HEK293 (cell line): Measurements from ENCODE around the gene ABHD14A.
A peak's percentile ranks its signal among the peaks of the same experiment; 100 is the strongest.

Experiments
- KLF7 ChIP-seq: fragments of 450-650 bp; formaldehyde crosslinking; IDR thresholded peaks from 2 replicates; pipeline ENCODE4 v1.5.1; 2016; ENCODE audit warnings: missing biosample characterization, missing genetic modification characterization, borderline replicate concordance
- SALL2 ChIP-seq: fragments of 450-650 bp; formaldehyde crosslinking; IDR thresholded peaks from 2 replicates; pipeline ENCODE4 v1.5.0; 2017; ENCODE audit warnings: missing biosample characterization, mild to moderate bottlenecking, missing genetic modification characterization, borderline replicate concordance
- ZEB2 ChIP-seq: fragments of 450-650 bp; formaldehyde crosslinking; IDR thresholded peaks from 2 replicates; pipeline ENCODE4 v1.5.1; 2016; ENCODE audit warnings: missing biosample characterization, missing genetic modification characterization
- ZNF211 ChIP-seq: fragments of 450-650 bp; formaldehyde crosslinking; IDR thresholded peaks from 2 replicates; pipeline ENCODE4 v1.5.1; 2016; ENCODE audit warnings: low read depth, missing biosample characterization, missing genetic modification characterization
- ZNF24 ChIP-seq: fragments of 450-650 bp; formaldehyde crosslinking; IDR thresholded peaks from 2 replicates; pipeline ENCODE4 v1.5.1; 2016; ENCODE audit warnings: missing biosample characterization, missing genetic modification characterization
- ZNF324 ChIP-seq: fragments of 450-650 bp; formaldehyde crosslinking; IDR thresholded peaks from 2 replicates; pipeline ENCODE4 v1.5.1; 2016; ENCODE audit warnings: missing biosample characterization, missing genetic modification characterization
- ZNF341 ChIP-seq: fragments of 450-650 bp; formaldehyde crosslinking; IDR thresholded peaks from 2 replicates; pipeline ENCODE4; 2016; ENCODE audit warnings: low read depth, missing biosample characterization, missing genetic modification characterization
- ZNF416 ChIP-seq: fragments of 450-650 bp; formaldehyde crosslinking; IDR thresholded peaks from 2 replicates; pipeline ENCODE4 v1.5.1; 2016; ENCODE audit warnings: missing biosample characterization, missing genetic modification characterization
- ZNF473 ChIP-seq: fragments of 450-650 bp; formaldehyde crosslinking; IDR thresholded peaks from 2 replicates; pipeline ENCODE4 v1.5.1; 2017; ENCODE audit warnings: missing biosample characterization, missing genetic modification characterization
- ZNF501 ChIP-seq: fragments of 450-650 bp; formaldehyde crosslinking; IDR thresholded peaks from 2 replicates; pipeline ENCODE4 v1.5.1; 2016; ENCODE audit warnings: missing biosample characterization, missing genetic modification characterization
- ZNF623 ChIP-seq: fragments of 450-650 bp; formaldehyde crosslinking; IDR thresholded peaks from 2 replicates; pipeline ENCODE4 v1.5.1; 2016; ENCODE audit warnings: missing biosample characterization, missing genetic modification characterization
- ZNF707 ChIP-seq: fragments of 450-650 bp; formaldehyde crosslinking; IDR thresholded peaks from 2 replicates; pipeline ENCODE4 v1.5.1; 2016; ENCODE audit warnings: missing biosample characterization, missing genetic modification characterization
- ZNF747 ChIP-seq: fragments of 450-650 bp; formaldehyde crosslinking; IDR thresholded peaks from 2 replicates; pipeline ENCODE4 v1.5.1; 2016; ENCODE audit warnings: missing biosample characterization, missing genetic modification characterization
- TF ChIP-seq, protein P1 (sequence below): fragments of 450-650 bp; formaldehyde crosslinking; IDR thresholded peaks from 2 replicates; pipeline ENCODE4 v1.5.1; 2016; ENCODE audit warnings: missing biosample characterization, missing genetic modification characterization, low read depth
- TF ChIP-seq, protein P2 (sequence below): fragments of 450-650 bp; formaldehyde crosslinking; IDR thresholded peaks from 2 replicates; pipeline ENCODE4 v1.5.1; 2016; ENCODE audit warnings: missing biosample characterization, missing genetic modification characterization, borderline replicate concordance
- TF ChIP-seq, protein P3 (sequence below): fragments of 450-650 bp; formaldehyde crosslinking; IDR thresholded peaks from 2 replicates; pipeline ENCODE4 v1.5.1; 2017; ENCODE audit warnings: missing biosample characterization, missing genetic modification characterization
- TF ChIP-seq, protein P4 (sequence below): fragments of 450-650 bp; formaldehyde crosslinking; IDR thresholded peaks from 2 replicates; pipeline ENCODE4 v1.5.1; 2016; ENCODE audit warnings: missing biosample characterization, missing genetic modification characterization
- TF ChIP-seq, protein P5 (sequence below): fragments of 450-650 bp; formaldehyde crosslinking; IDR thresholded peaks from 2 replicates; pipeline ENCODE4 v1.5.1; 2016; ENCODE audit warnings: missing biosample characterization, missing genetic modification characterization
- TF ChIP-seq, protein P6 (sequence below): fragments of 450-650 bp; formaldehyde crosslinking; IDR thresholded peaks from 2 replicates; pipeline ENCODE4 v1.5.1; 2016; ENCODE audit warnings: missing biosample characterization, missing genetic modification characterization
- TF ChIP-seq, protein P7 (sequence below): fragments of 450-650 bp; formaldehyde crosslinking; IDR thresholded peaks from 2 replicates; pipeline ENCODE4 v1.5.1; 2016; ENCODE audit warnings: missing biosample characterization, missing genetic modification characterization
- TF ChIP-seq, protein P8 (sequence below): fragments of 450-650 bp; IDR thresholded peaks from 2 replicates; pipeline ENCODE4 v1.5.1; 2018; ENCODE audit warnings: missing biosample characterization, missing genetic modification characterization

ABHD14A gene

DNA sequence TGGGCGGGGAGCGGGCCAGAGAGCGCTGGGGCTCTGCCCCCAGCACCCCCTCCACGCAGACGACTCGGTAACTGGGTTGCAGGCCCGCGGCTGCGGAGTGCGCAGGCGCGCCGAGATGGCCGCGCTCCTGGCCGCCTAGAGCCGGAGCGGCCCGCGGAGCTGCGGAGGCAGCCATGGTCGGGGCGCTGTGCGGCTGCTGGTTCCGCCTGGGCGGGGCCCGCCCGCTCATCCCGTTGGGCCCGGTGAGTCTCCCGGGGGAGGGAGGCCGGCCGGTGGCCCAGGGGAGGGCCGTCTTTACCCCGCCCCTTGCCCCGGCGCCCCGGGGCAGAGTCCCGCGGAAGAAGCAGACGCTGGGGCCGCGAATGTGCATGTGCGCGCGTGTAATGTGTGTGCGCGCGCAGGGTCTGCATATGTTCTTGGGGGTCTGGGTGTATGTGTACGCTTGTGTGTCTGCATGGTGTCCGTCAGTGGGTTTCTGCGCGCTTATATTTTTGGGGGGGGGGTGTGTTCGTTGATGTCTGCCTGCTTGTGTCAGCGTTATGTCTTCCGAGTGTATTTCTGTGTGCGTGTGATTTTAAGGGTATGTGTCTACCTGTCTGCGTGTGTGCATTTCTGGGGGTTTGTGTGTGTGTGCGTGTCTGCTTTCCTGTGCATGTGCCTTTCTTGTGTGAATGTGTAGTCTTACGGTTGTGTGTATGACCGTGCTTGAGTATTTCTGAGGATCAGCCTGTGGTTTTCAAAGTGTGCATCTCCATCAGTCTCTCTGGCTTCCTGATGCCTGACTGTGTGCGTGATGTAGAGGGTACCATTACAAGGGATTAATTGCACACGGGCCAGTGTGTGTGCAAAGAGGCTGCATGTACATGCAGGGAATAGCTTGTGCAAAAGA is at the start of gene ABHD14A (continued):
- TF ChIP-seq, protein P1, sequence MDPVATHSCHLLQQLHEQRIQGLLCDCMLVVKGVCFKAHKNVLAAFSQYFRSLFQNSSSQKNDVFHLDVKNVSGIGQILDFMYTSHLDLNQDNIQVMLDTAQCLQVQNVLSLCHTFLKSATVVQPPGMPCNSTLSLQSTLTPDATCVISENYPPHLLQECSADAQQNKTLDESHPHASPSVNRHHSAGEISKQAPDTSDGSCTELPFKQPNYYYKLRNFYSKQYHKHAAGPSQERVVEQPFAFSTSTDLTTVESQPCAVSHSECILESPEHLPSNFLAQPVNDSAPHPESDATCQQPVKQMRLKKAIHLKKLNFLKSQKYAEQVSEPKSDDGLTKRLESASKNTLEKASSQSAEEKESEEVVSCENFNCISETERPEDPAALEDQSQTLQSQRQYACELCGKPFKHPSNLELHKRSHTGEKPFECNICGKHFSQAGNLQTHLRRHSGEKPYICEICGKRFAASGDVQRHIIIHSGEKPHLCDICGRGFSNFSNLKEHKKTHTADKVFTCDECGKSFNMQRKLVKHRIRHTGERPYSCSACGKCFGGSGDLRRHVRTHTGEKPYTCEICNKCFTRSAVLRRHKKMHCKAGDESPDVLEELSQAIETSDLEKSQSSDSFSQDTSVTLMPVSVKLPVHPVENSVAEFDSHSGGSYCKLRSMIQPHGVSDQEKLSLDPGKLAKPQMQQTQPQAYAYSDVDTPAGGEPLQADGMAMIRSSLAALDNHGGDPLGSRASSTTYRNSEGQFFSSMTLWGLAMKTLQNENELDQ (tag by site-specific recombination) = no peak
- no peak for TF ChIP-seq ZNF473 (tag by site-specific recombination)
- no peak for TF ChIP-seq ZNF324
- TF ChIP-seq ZNF501 (tag by site-specific recombination) = no peak
- TF ChIP-seq ZNF24 (tag by site-specific recombination) = no peak
- TF ChIP-seq SALL2 (tag by site-specific recombination) = no peak
- no peak; the same call in 1 of the 2 replicates for TF ChIP-seq KLF7 (tag by site-specific recombination)
- TF ChIP-seq ZNF211 = no peak
- TF ChIP-seq, protein P2, sequence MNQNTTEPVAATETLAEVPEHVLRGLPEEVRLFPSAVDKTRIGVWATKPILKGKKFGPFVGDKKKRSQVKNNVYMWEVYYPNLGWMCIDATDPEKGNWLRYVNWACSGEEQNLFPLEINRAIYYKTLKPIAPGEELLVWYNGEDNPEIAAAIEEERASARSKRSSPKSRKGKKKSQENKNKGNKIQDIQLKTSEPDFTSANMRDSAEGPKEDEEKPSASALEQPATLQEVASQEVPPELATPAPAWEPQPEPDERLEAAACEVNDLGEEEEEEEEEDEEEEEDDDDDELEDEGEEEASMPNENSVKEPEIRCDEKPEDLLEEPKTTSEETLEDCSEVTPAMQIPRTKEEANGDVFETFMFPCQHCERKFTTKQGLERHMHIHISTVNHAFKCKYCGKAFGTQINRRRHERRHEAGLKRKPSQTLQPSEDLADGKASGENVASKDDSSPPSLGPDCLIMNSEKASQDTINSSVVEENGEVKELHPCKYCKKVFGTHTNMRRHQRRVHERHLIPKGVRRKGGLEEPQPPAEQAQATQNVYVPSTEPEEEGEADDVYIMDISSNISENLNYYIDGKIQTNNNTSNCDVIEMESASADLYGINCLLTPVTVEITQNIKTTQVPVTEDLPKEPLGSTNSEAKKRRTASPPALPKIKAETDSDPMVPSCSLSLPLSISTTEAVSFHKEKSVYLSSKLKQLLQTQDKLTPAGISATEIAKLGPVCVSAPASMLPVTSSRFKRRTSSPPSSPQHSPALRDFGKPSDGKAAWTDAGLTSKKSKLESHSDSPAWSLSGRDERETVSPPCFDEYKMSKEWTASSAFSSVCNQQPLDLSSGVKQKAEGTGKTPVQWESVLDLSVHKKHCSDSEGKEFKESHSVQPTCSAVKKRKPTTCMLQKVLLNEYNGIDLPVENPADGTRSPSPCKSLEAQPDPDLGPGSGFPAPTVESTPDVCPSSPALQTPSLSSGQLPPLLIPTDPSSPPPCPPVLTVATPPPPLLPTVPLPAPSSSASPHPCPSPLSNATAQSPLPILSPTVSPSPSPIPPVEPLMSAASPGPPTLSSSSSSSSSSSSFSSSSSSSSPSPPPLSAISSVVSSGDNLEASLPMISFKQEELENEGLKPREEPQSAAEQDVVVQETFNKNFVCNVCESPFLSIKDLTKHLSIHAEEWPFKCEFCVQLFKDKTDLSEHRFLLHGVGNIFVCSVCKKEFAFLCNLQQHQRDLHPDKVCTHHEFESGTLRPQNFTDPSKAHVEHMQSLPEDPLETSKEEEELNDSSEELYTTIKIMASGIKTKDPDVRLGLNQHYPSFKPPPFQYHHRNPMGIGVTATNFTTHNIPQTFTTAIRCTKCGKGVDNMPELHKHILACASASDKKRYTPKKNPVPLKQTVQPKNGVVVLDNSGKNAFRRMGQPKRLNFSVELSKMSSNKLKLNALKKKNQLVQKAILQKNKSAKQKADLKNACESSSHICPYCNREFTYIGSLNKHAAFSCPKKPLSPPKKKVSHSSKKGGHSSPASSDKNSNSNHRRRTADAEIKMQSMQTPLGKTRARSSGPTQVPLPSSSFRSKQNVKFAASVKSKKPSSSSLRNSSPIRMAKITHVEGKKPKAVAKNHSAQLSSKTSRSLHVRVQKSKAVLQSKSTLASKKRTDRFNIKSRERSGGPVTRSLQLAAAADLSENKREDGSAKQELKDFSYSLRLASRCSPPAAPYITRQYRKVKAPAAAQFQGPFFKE (tag by site-specific recombination) = no peak
- TF ChIP-seq, protein P3, sequence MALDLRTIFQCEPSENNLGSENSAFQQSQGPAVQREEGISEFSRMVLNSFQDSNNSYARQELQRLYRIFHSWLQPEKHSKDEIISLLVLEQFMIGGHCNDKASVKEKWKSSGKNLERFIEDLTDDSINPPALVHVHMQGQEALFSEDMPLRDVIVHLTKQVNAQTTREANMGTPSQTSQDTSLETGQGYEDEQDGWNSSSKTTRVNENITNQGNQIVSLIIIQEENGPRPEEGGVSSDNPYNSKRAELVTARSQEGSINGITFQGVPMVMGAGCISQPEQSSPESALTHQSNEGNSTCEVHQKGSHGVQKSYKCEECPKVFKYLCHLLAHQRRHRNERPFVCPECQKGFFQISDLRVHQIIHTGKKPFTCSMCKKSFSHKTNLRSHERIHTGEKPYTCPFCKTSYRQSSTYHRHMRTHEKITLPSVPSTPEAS (tag by site-specific recombination) = peak; percentile 76
- no peak for TF ChIP-seq ZNF747 (tag by site-specific recombination)
- TF ChIP-seq, protein P4, sequence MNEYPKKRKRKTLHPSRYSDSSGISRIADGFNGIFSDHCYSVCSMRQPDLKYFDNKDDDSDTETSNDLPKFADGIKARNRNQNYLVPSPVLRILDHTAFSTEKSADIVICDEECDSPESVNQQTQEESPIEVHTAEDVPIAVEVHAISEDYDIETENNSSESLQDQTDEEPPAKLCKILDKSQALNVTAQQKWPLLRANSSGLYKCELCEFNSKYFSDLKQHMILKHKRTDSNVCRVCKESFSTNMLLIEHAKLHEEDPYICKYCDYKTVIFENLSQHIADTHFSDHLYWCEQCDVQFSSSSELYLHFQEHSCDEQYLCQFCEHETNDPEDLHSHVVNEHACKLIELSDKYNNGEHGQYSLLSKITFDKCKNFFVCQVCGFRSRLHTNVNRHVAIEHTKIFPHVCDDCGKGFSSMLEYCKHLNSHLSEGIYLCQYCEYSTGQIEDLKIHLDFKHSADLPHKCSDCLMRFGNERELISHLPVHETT (tag by site-specific recombination) = no peak
- no peak for TF ChIP-seq ZNF623 (tag by site-specific recombination)
- TF ChIP-seq, protein P5, sequence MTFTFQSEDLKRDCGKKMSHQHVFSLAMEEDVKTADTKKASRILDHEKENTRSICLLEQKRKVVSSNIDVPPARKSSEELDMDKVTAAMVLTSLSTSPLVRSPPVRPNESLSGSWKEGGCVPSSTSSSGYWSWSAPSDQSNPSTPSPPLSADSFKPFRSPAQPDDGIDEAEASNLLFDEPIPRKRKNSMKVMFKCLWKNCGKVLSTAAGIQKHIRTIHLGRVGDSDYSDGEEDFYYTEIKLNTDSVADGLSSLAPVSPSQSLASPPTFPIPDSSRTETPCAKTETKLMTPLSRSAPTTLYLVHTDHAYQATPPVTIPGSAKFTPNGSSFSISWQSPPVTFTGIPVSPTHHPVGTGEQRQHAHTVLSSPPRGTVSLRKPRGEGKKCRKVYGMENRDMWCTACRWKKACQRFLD (tag by site-specific recombination) = no peak
- no peak for TF ChIP-seq ZNF707 (tag by site-specific recombination)
- TF ChIP-seq ZEB2 (tag by site-specific recombination) = no peak
- no peak for TF ChIP-seq ZNF416 (tag by site-specific recombination)
- TF ChIP-seq, protein P6, sequence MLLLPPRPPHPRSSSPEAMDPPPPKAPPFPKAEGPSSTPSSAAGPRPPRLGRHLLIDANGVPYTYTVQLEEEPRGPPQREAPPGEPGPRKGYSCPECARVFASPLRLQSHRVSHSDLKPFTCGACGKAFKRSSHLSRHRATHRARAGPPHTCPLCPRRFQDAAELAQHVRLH (tag by site-specific recombination) = no peak
- TF ChIP-seq, protein P7, sequence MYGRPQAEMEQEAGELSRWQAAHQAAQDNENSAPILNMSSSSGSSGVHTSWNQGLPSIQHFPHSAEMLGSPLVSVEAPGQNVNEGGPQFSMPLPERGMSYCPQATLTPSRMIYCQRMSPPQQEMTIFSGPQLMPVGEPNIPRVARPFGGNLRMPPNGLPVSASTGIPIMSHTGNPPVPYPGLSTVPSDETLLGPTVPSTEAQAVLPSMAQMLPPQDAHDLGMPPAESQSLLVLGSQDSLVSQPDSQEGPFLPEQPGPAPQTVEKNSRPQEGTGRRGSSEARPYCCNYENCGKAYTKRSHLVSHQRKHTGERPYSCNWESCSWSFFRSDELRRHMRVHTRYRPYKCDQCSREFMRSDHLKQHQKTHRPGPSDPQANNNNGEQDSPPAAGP = 0 out of 2 replicates have a peak, but pooled peaks have one; percentile 19
- no peak for TF ChIP-seq ZNF341 (tag by site-specific recombination)
- TF ChIP-seq, protein P8, sequence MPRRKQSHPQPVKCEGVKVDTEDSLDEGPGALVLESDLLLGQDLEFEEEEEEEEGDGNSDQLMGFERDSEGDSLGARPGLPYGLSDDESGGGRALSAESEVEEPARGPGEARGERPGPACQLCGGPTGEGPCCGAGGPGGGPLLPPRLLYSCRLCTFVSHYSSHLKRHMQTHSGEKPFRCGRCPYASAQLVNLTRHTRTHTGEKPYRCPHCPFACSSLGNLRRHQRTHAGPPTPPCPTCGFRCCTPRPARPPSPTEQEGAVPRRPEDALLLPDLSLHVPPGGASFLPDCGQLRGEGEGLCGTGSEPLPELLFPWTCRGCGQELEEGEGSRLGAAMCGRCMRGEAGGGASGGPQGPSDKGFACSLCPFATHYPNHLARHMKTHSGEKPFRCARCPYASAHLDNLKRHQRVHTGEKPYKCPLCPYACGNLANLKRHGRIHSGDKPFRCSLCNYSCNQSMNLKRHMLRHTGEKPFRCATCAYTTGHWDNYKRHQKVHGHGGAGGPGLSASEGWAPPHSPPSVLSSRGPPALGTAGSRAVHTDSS = no peak
